Measurements from ENCODE around the gene NINL. TPM values are rescaled to one million over a fixed set of nuclear protein-coding genes. Genes with fewer than 3 reads are reported as not detected.

The NINL gene
- 1.5 and 2.7 TPM in 2 replicates for total RNA-seq (2014; rRNA removed; shearing (Covaris generic))

DNA sequence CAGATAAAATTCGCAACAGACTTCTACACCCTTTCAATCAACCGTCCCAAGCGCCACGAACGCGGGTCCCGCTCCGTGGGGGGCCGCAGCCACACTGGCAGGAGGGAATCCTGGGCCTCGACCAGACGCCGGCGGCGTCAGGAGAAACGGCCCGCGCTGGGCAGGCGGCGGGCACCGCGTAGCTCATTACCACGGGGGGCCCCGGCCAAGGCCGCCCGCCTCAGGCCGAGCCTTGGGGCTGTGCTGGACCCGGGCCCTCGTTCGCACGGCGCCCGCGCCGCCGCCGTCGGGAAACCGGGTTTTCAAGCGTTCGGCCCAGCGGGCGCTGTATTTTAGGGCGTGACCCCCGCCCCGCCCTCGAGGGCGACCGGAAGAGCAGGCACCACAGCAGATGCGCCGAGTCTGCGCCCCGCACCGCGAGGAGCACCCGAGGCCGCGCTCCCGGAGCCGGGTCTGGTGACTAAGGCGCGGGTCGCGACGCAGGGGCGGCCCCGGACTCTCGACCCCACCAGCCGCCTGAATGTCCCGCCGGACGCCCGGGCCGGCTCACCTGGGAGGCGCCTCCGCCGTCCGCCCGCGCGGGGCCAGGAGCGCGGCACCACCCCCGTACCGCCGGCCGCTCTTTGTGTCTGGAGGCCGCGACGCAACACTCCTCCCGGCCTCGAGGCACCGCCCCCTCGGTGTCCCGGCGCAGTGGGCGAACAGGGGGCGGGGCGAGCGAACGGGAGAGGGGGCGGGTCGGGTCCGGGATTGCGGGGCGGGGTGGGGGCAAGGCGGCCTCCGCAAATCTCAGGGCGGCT, at the start of gene NINL:
Gene NINL (minus strand): TSS at position 627 of the 800 bp plus-strand sequence. CDS start 58,944 bp downstream, outside the sequence.

DNA sequence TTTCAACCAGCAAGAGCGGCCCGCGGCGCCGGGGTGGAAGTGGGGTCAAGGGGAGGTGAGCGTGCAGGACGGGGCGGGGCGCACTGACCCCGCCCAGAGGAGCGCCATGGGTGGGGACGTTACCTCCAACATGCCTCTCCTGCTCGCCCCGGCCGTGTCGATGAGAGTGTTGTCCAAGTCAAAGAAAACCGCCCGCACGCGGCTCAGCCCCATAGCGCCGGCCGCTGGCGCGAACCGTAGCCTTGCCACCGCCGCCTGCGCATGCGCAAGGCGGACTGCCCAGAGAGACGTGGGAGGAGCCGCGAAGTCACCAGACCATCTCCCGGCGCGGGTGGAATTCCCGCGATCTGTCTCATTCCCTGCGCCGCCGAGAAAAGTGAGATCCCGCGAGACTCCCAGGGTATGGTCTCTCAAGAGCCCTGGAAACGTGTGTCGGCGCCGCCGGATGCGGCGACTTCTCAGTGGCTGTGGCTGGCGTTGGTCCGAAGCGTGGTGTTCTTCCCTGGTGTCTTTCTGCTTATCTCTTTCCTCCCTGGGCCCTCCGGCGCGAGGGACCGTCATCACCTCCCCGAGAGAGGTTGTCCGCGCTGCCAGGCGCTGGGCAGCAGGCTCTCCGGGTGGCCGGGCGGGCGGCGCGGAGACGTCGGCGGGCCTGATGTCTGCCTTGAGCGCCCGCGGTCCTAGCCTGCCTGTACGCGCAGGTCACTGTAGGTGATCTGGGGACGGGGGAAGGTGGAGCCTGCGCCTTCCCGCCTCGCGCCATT, 38.6 kb upstream of the NINL start, which contains the start of gene NANP:
Gene NANP (minus strand): TSS at position 279 of the 764 bp plus-strand sequence. CDS start 66 bp downstream, at position 213.

DNA sequence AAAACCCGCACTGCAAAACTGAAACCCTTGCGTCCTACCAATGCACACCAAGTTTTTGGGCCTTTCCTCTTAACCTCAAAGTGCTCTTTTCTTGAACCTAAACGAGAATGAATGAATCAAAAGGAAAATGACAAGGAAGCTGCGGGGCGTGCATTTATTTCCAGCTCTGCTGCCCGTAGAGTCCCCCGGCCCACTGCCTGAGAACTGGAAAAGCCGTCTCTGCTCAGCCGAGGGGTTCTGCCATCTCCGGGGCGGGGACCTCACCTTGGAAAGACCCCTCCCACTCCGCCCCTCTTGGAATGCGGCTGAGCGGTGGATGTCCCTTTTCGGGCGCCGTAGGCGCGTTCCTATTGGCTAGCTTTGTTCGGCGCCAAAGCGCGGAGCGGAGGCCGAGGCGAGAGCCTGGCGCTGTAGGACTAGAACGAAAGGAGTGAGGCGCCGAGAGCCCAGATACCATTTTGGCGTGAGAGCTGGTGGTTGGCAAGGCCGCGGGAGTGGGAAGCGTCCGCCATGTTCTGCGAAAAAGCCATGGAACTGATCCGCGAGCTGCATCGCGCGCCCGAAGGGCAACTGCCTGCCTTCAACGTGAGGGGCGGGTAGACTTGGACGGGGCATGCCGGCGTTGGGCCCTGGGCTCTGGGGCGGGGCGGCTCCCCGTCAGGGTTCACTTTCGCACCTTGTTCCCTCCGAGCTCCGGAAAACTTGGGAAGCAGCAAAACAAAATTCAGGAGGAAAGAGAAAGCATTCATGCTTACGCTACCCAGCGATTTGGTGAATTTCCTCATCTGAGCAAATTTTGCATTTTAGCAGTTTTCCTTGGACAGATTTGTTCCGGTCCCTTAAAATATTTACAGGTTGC, 177.8 kb downstream of the NINL start, which contains the start of gene GINS1:
Gene GINS1 (plus strand): TSS at position 363 of the 859 bp plus-strand sequence. CDS start 148 bp downstream, at position 511.

Small RNA genes lying within 50 kb of the gene (small RNA-seq; reads per million reads assigned to genes)
- not detected for gene RNU6ATAC17P

Other genes with a start within 250 kb of the NINL start
- gene ABHD12, start 194.7 kb downstream of the NINL start, total RNA-seq (2014; rRNA removed; shearing (Covaris generic)): 26.2 and 34.1 TPM in 2 replicates
- 17.4 and 20.0 TPM in 2 replicates for gene GINS1, start 177.9 kb downstream of the NINL start, total RNA-seq (2014; rRNA removed; shearing (Covaris generic))
- gene NANP, start 38.5 kb upstream of the NINL start, total RNA-seq (2014; rRNA removed; shearing (Covaris generic)): 6.8 and 7.0 TPM in 2 replicates
- gene ZNF337, start 111.3 kb upstream of the NINL start, total RNA-seq (2014; rRNA removed; shearing (Covaris generic)): 12.3 and 17.3 TPM in 2 replicates